ENCODE data around the gene KLK3. TPM values are rescaled to one million over a fixed set of nuclear protein-coding genes. Genes with fewer than 3 reads are reported as not detected.

KLK3 gene
- total RNA-seq, 1 experiment from 2014 or later, result not detected

DNA sequence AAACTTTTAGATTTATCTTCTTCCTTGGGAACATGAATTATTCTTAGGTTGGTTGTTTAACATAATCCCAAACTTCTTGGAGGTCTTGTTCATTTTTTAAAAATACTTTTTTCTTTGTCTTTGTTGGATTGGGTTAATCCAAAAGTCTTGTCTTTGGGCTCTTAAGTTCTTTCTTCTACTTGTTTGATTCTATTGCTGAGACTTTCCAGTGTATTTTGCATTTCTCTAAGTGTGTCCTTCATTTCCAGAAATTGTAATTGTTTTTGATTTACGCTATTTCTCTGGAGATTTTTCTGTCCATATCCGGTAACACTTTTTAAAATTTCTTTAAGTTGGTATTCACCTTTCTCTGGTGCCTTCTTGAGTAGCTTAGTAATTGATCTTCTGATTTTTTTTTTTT lies 11.5 kb upstream of the KLK3 start:
- Histone ChIP-seq H3K9me3 (ENCODE audit: control insufficient read depth in 1 of 2, insufficient read depth in 1 of 2, low read depth in 1 of 2, low read length in 2 of 2) (no peaks in the 10 kb centered on the region; a peak in 1 of 4 replicates), H3K79me2 (ENCODE audit: insufficient read depth, low read length) (no peaks in the 10 kb centered on the region), H3K27ac (ENCODE audit: low read depth, low read length) (no peak overlapping the region), H3K27me3 (ENCODE audit: insufficient read depth, low read length) (0 out of 2 replicates have a peak, but pooled peaks cover 7% of the 10 kb centered on the region), H4K20me1 (ENCODE audit: insufficient read depth) (no peaks in the 10 kb centered on the region), H3K9ac (ENCODE audit: low read length) (no peak overlapping the region), H3K36me3 (ENCODE audit: control insufficient read depth in 1 of 2, insufficient read depth in 2 of 2, low read length in 2 of 2) (no peaks in the 10 kb centered on the region), H3K4me3 (replicated peaks in 1 of 2; ENCODE audit: low read depth in 1 of 2, low read length in 2 of 2) (no peak overlapping the region), H3K9me2 (ENCODE audit: insufficient read depth) (no peaks in the 10 kb centered on the region), H3K4me1 (ENCODE audit: control insufficient read depth in 1 of 2, insufficient read depth in 2 of 2, low read length in 2 of 2) (peaks cover 3 to 9% of the 10 kb centered on the region in 2 experiments; a peak in 3 of 4 replicates), H2AFZ (ENCODE audit: low read depth, low read length, poor library complexity, severe bottlenecking) (no peak overlapping the region), H3K4me2 (ENCODE audit: low read length) (no peak overlapping the region)
- intact Hi-C loops (cut with micrococcal nuclease), result no loop called here
- TF ChIP-seq TCF7L2 (IDR thresholded peaks at IDR 0.05; ENCODE audit: borderline replicate concordance, extremely low read depth, insufficient read depth, insufficient read length) (no peak), FOSL1 (IDR thresholded peaks at IDR 0.05; ENCODE audit: low read depth) (no peak), POLR2AphosphoS5 (IDR thresholded peaks at IDR 0.05; ENCODE audit: low read depth, low read length) (no peak), EZH2phosphoT487 (IDR thresholded peaks at IDR 0.05; ENCODE audit: borderline replicate concordance) (no peak)
- POLR2A ChIA-PET, result interaction anchor here (1.0 kb wide), 1 partner anchor 53 kb away, joined by 3 read pairs; no protein-coding TSS in a partner anchor
- ATAC-seq (no peak), DNase-seq (ENCODE audit: low read depth, low spot score) (no peak)
- RAD21 ChIA-PET (ENCODE audit: low non-redundant PET in 1 of 2, low total read pairs in 2 of 2, uncharacterized antibody in 2 of 2, unreplicated experiment in 2 of 2), result no interaction called here
- CTCF ChIA-PET, result no interaction called here
- no TSS peak for BruUV-seq (replicated peaks)

- Histone ChIP-seq H3K9me2 (ENCODE audit: insufficient read depth) (no peaks in the 10 kb centered on the region), H3K4me1 (ENCODE audit: control insufficient read depth in 1 of 2, insufficient read depth in 2 of 2, low read length in 2 of 2) (peaks cover 0 to 7% of the 10 kb centered on the region in 2 experiments; a peak in 1 of 4 replicates), H3K36me3 (ENCODE audit: control insufficient read depth in 1 of 2, insufficient read depth in 2 of 2, low read length in 2 of 2) (no peaks in the 10 kb centered on the region), H3K9ac (ENCODE audit: low read length) (no peak overlapping the region), H3K27ac (ENCODE audit: low read depth, low read length) (no peak overlapping the region), H3K27me3 (ENCODE audit: insufficient read depth, low read length) (0 out of 2 replicates have a peak, but pooled peaks cover 7% of the 10 kb centered on the region), H3K4me3 (replicated peaks in 1 of 2; ENCODE audit: low read depth in 1 of 2, low read length in 2 of 2) (no peak overlapping the region), H4K20me1 (ENCODE audit: insufficient read depth) (no peaks in the 10 kb centered on the region), H3K4me2 (ENCODE audit: low read length) (no peak overlapping the region), H3K9me3 (ENCODE audit: control insufficient read depth in 1 of 2, insufficient read depth in 1 of 2, low read depth in 1 of 2, low read length in 2 of 2) (no peaks in the 10 kb centered on the region; a peak in 1 of 4 replicates), H3K79me2 (ENCODE audit: insufficient read depth, low read length) (no peaks in the 10 kb centered on the region), H2AFZ (ENCODE audit: low read depth, low read length, poor library complexity, severe bottlenecking) (no peak overlapping the region)
- no peak for TF ChIP-seq CBX3 (IDR thresholded peaks at IDR 0.05; ENCODE audit: low read depth)
- no peak for ATAC-seq
- RAD21 ChIA-PET (ENCODE audit: low non-redundant PET in 1 of 2, low total read pairs in 2 of 2, uncharacterized antibody in 2 of 2, unreplicated experiment in 2 of 2), result no interaction called here
- BruUV-seq (replicated peaks), result no TSS peak
- CTCF ChIA-PET, result no interaction called here
- DNase-seq (ENCODE audit: low read depth, low spot score), result no peak
- intact Hi-C loops (cut with micrococcal nuclease), result no loop called here
- POLR2A ChIA-PET, result interaction anchor here (1.0 kb wide), 1 partner anchor 53 kb away, joined by 3 read pairs; no protein-coding TSS in a partner anchor
Observed at GRCh38 chr19:50843701-50844221, 11.0 kb upstream of the KLK3 start.
